ENCODE measurements around the gene AFM. TPM values are rescaled to one million over a fixed set of nuclear protein-coding genes. Genes with fewer than 3 reads are reported as not detected.

The AFM gene
- total RNA-seq, 2 experiments from 2014 or later: not detected

DNA sequence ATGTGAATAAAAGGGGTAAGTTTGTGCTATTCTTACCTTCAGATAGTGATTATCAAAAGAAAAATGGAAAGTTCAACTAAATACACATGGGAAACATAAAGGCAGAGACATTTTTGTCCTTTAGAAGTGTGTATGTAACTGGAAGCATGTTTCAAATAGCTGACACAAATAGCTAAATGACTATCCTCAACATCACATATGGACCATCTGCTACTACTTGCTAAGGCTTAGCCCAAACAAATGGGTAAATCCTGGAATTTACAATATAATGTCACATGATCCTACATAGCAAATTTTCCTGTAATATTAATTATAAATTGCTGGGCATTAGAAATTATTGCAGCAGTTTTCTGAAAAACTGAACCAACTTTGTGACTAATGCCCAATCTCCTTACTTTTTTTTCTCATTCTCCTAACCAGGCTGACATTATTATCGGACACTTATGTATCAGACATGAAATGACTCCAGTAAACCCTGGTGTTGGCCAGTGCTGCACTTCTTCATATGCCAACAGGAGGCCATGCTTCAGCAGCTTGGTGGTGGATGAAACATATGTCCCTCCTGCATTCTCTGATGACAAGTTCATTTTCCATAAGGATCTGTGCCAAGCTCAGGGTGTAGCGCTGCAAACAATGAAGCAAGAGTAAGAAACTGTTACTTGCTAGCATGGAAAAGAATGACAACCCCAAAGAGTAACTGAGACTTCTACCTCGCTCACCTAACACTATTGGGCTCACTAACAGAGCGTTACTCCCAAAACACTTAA, 29.4 kb upstream of the AFM start:
- Mint-ChIP-seq H3K9me3 (ENCODE audit: low read depth) (no peaks in the 10 kb centered on the region), H3K27me3 (peaks cover 11% of the 10 kb centered on the region), H3K4me3 (no peak overlapping the region), H3K36me3 (ENCODE audit: low read depth) (no peaks in the 10 kb centered on the region), H3K27ac (no peak overlapping the region), H3K4me1 (no peaks in the 10 kb centered on the region)
- POLR2A ChIA-PET: no interaction called here
- CTCF ChIA-PET: interaction anchor here (0.7 to 1.5 kb wide), 2 partner anchors 9 to 14 kb away, joined by 3 to 5 read pairs; no protein-coding TSS in a partner anchor
- ATAC-seq (no peak), DNase-seq (no peak)
- intact Hi-C loops (cut with DNase I, micrococcal nuclease): no loop called here

DNA sequence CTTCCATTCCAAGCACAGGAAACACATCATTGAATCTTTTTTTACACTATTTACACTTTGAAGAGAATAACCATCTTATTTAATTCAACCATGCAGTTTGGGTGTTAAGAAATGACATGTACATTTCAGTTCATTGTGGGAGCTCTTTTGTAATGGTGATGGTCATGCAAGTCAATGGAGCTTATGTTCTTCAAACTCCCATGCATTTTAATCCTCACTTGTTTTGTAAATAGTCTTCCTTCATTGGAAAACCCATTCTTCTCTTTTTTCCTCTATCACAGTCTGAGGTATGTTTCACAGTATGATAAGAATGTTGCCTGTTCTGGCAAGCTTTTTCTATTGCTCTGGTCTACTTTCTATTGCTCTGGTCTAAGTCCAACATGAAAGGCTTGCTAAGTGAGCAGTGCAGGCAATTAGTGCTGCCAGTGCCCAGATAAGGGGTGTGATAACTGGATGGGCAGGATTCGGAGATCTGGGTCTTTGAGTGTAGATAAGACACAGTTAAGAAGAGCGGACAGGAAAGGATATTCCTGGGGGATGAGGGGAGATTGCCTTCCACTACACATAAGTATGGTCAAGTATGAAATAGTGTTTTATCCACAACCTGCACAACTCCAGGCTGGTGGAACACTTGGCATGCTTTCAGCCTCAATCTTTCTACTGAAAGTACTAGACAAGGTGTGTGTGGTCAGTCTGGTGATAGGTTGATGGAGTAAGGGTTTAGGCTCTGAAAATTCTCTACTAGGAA, 28.4 kb upstream of the AFM start:
- DNase-seq (no peak), ATAC-seq (no peak)
- H3K36me3 Mint-ChIP-seq (ENCODE audit: low read depth): no peaks in the 10 kb centered on the region
- ChIA-PET POLR2A (no interaction called here), CTCF (interaction anchor here (0.5 to 1.5 kb wide), 2 partner anchors 15 to 88 kb away, joined by 3 to 5 read pairs; no protein-coding TSS in a partner anchor)
- no peak overlapping the region for H3K4me3 Mint-ChIP-seq
- H3K27ac Mint-ChIP-seq: no peak overlapping the region
- no peaks in the 10 kb centered on the region for H3K9me3 Mint-ChIP-seq (ENCODE audit: low read depth)
- H3K4me1 Mint-ChIP-seq: no peaks in the 10 kb centered on the region
- intact Hi-C loops (cut with DNase I, micrococcal nuclease): no loop called here
- H3K27me3 Mint-ChIP-seq: peaks cover 10% of the 10 kb centered on the region

DNA sequence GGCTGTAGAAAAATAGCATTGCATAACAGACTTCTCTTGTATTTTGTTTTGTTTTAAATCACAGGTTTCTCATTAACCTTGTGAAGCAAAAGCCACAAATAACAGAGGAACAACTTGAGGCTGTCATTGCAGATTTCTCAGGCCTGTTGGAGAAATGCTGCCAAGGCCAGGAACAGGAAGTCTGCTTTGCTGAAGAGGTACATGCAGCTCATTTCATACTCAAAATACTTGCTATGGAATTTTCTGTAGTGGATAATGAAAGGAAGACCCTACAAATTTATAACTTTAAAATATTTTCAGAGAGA, 27.9 kb upstream of the AFM start:
- no peak for ATAC-seq
- intact Hi-C loops (cut with DNase I, micrococcal nuclease): no loop called here
- H3K27me3 Mint-ChIP-seq: peaks cover 9% of the 10 kb centered on the region
- H3K36me3 Mint-ChIP-seq (ENCODE audit: low read depth): no peaks in the 10 kb centered on the region
- no peak overlapping the region for H3K4me3 Mint-ChIP-seq
- H3K4me1 Mint-ChIP-seq: no peaks in the 10 kb centered on the region
- POLR2A ChIA-PET: no interaction called here
- no peak for DNase-seq
- CTCF ChIA-PET: interaction anchor here (0.5 to 0.9 kb wide), 3 partner anchors 88 to 198 kb away, joined by 3 read pairs; no protein-coding TSS in a partner anchor
- no peak overlapping the region for H3K27ac Mint-ChIP-seq
- H3K9me3 Mint-ChIP-seq (ENCODE audit: low read depth): no peaks in the 10 kb centered on the region

GRCh38 chr4:73454920-73455319, 26.6 kb upstream of the AFM start:
- no peaks in the 10 kb centered on the region for H3K9me3 Mint-ChIP-seq (ENCODE audit: low read depth)
- H3K4me3 Mint-ChIP-seq: no peak overlapping the region
- CTCF ChIA-PET: no interaction called here
- POLR2A ChIA-PET: no interaction called here
- no peaks in the 10 kb centered on the region for H3K36me3 Mint-ChIP-seq (ENCODE audit: low read depth)
- ATAC-seq (no peak), DNase-seq (no peak)
- intact Hi-C loops (cut with DNase I, micrococcal nuclease): no loop called here
- H3K4me1 Mint-ChIP-seq: no peaks in the 10 kb centered on the region
- H3K27me3 Mint-ChIP-seq: peaks cover 11% of the 10 kb centered on the region
- H3K27ac Mint-ChIP-seq: no peak overlapping the region

- POLR2A ChIA-PET: interaction anchor here (0.6 kb wide), 1 partner anchor 10 kb away, joined by 3 read pairs; no protein-coding TSS in a partner anchor
- no peaks in the 10 kb centered on the region for H3K4me1 Mint-ChIP-seq
These were observed 25.1 kb upstream of the AFM start for GRCh38 chr4:73456177-73457022.

GRCh38 chr4:73458184-73459047, 23.1 kb upstream of the AFM start:
- peaks cover 9% of the 10 kb centered on the region for H3K27me3 Mint-ChIP-seq
- no peak overlapping the region for H3K4me3 Mint-ChIP-seq
- no peak for DNase-seq
- no peaks in the 10 kb centered on the region for H3K4me1 Mint-ChIP-seq
- no peak for ATAC-seq
- H3K9me3 Mint-ChIP-seq (ENCODE audit: low read depth): no peaks in the 10 kb centered on the region
- no peak overlapping the region for H3K27ac Mint-ChIP-seq
- ChIA-PET POLR2A (no interaction called here), CTCF (interaction anchor here (1.6 kb wide), 1 partner anchor 12 kb away, joined by 5 read pairs; no protein-coding TSS in a partner anchor)
- H3K36me3 Mint-ChIP-seq (ENCODE audit: low read depth): no peaks in the 10 kb centered on the region
- intact Hi-C loops (cut with DNase I, micrococcal nuclease): no loop called here

More at GRCh38 chr4:73456177-73457022, 25.1 kb upstream of the AFM start:
- intact Hi-C loops (cut with DNase I, micrococcal nuclease): no loop called here
- Mint-ChIP-seq H3K36me3 (ENCODE audit: low read depth) (no peaks in the 10 kb centered on the region), H3K27me3 (peaks cover 9% of the 10 kb centered on the region), H3K9me3 (ENCODE audit: low read depth) (no peaks in the 10 kb centered on the region), H3K27ac (no peak overlapping the region), H3K4me3 (no peak overlapping the region)
- DNase-seq: no peak
- ATAC-seq: no peak
- CTCF ChIA-PET: interaction anchor here (1.2 to 2.0 kb wide), 2 partner anchors 10 to 11 kb away, joined by 6 to 8 read pairs; no protein-coding TSS in a partner anchor

DNA sequence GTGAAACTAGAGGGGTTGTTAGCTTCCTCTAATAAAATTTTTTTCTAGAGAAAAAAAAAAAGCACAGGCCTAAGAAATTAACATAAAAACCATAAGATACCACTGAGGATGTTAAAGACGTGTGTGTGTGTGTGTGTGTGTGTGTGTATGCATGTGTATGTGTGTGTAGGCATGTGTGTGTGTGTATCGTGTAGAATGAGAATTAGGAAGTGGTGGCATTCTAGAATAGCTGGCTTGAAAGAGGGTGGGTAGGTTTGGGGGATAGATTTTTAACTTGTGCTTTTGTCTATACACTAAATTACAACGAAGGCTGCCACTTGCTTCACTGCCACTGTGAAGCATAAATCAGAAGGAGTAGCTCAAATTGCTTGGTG, 22.5 kb upstream of the AFM start:
- Mint-ChIP-seq H3K27me3 (peaks cover 9% of the 10 kb centered on the region), H3K4me1 (no peaks in the 10 kb centered on the region), H3K27ac (no peak overlapping the region), H3K9me3 (ENCODE audit: low read depth) (no peaks in the 10 kb centered on the region), H3K4me3 (no peak overlapping the region), H3K36me3 (ENCODE audit: low read depth) (no peaks in the 10 kb centered on the region)
- DNase-seq (no peak), ATAC-seq (no peak)
- intact Hi-C loops (cut with DNase I, micrococcal nuclease): no loop called here
- CTCF ChIA-PET: interaction anchor here (1.6 kb wide), 1 partner anchor 13 kb away, joined by 5 read pairs; no protein-coding TSS in a partner anchor
- POLR2A ChIA-PET: no interaction called here

DNA sequence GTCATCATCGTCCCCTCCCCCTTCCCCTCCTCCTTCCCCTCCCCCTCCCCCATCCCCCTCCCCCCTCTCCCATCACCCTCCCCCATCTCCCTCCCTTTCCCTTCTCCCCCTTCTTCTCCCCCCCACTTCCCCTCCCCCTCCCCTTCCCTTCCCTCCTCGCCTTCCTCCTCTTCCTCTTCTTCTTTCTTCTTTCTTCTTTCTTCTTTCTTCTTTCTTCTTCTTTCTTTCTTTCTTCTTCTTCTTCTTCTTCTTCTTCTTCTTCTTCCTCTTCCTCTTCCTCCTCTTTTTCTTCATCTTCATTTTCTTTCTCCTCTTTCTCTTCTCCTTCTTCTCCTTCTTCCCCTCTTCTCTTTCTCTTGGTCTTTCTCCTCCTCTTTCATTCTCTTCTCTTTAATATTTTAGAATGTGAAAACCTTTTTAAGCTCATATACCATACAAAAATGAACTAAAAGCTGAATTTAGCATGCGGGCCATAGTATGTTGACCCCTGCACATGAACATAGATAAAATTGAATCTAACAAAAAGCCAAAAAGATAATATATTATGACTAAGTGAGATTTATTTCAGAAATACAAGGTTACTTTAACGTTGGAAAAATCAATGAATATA, 20.5 kb upstream of the AFM start:
- DNase-seq: no peak
- no peaks in the 10 kb centered on the region for H3K9me3 Mint-ChIP-seq (ENCODE audit: low read depth)
- no peak for ATAC-seq
- H3K4me1 Mint-ChIP-seq: no peaks in the 10 kb centered on the region
- H3K27ac Mint-ChIP-seq: no peak overlapping the region
- CTCF ChIA-PET: interaction anchor here (1.0 kb wide), 1 partner anchor 9 kb away, joined by 3 read pairs; no protein-coding TSS in a partner anchor
- H3K4me3 Mint-ChIP-seq: no peak overlapping the region
- H3K36me3 Mint-ChIP-seq (ENCODE audit: low read depth): no peaks in the 10 kb centered on the region
- POLR2A ChIA-PET: no interaction called here
- peaks cover 11% of the 10 kb centered on the region for H3K27me3 Mint-ChIP-seq
- intact Hi-C loops (cut with DNase I, micrococcal nuclease): no loop called here

- no peak overlapping the region for H3K4me3 Mint-ChIP-seq
- no peaks in the 10 kb centered on the region for H3K36me3 Mint-ChIP-seq (ENCODE audit: low read depth)
- ChIA-PET CTCF (interaction anchor here (1.1 kb wide), 1 partner anchor 11 kb away, joined by 6 read pairs; no protein-coding TSS in a partner anchor), POLR2A (no interaction called here)
- intact Hi-C loops (cut with DNase I, micrococcal nuclease): no loop called here
- no peaks in the 10 kb centered on the region for H3K9me3 Mint-ChIP-seq (ENCODE audit: low read depth)
- peaks cover 13% of the 10 kb centered on the region for H3K27me3 Mint-ChIP-seq
- ATAC-seq (no peak), DNase-seq (no peak)
- H3K27ac Mint-ChIP-seq: no peak overlapping the region
- H3K4me1 Mint-ChIP-seq: no peaks in the 10 kb centered on the region
These were observed 13.4 kb upstream of the AFM start for GRCh38 chr4:73468170-73468569.

DNA sequence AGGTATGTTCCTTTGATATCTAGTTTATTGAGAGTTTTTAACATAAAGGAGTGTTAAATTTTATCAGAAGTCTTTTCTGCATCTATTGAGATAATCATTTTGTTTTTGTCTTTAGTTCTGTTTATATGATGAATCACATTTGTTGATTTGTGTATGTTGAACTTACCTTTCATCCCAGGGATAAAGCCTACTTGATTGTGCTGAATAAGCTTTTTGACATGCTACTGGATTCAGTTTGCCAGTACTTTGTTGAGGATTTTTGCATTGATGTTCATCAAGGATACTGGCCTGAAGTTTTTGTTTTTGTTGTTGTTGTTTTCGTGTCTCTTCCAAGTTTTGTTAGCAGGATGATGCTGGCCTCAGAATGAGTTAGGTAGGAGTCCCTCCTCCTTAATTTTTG, 10.8 kb upstream of the AFM start:
- CTCF ChIA-PET: no interaction called here
- intact Hi-C loops (cut with DNase I, micrococcal nuclease): no loop called here
- ATAC-seq: no peak
- Mint-ChIP-seq H3K27ac (no peak overlapping the region), H3K4me1 (no peaks in the 10 kb centered on the region), H3K4me3 (no peak overlapping the region), H3K27me3 (peaks cover 11% of the 10 kb centered on the region), H3K9me3 (ENCODE audit: low read depth) (peaks cover 5% of the 10 kb centered on the region), H3K36me3 (ENCODE audit: low read depth) (no peaks in the 10 kb centered on the region)
- DNase-seq: no peak
- POLR2A ChIA-PET: no interaction called here
